Measurements from ENCODE around the gene INTS11.

DNA sequence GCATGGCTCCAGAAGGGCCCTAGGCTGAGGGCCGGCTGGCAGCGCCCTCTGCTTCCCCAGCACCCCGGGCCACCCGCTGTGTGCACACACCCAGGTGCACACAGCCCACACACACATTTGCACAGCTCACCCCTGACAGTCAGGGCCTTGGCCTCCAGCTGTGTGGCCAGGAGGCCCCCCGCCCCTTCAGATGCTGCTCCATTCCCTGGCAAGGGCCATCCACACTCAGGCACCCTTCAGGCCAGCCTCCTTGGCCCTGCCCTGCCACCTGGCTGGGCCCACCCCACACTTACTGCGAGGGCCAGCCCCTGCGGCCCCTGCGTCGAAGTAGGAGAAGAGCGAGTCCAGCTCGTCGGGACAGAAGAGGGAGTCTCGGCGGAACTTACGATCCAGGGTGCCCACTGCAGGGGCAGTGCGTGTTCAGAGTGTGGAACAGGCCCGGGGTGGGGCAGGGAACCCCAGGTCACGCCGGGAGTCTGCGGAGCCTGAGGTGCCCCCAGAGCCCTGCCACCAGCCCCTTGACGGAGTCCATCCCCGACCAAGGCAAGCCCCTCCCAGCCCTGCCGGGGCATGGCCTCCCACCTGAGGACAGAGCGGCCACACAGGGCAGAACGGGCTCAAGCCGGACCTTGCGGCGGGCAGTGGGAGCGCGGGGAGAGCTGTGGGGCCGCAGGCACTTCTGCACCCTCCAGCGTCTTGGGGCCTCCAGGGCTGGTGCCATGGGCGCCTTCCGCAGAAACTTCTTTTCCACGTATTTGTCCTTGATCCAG is 29.1 kb downstream of the INTS11 start:
- TF ChIP-seq, protein P1, sequence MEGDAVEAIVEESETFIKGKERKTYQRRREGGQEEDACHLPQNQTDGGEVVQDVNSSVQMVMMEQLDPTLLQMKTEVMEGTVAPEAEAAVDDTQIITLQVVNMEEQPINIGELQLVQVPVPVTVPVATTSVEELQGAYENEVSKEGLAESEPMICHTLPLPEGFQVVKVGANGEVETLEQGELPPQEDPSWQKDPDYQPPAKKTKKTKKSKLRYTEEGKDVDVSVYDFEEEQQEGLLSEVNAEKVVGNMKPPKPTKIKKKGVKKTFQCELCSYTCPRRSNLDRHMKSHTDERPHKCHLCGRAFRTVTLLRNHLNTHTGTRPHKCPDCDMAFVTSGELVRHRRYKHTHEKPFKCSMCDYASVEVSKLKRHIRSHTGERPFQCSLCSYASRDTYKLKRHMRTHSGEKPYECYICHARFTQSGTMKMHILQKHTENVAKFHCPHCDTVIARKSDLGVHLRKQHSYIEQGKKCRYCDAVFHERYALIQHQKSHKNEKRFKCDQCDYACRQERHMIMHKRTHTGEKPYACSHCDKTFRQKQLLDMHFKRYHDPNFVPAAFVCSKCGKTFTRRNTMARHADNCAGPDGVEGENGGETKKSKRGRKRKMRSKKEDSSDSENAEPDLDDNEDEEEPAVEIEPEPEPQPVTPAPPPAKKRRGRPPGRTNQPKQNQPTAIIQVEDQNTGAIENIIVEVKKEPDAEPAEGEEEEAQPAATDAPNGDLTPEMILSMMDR (IDR thresholded peaks at IDR 0.05), result no peak
- TF ChIP-seq POLR2A (IDR thresholded peaks at IDR 0.05) (no peak), POLR2AphosphoS5 (IDR thresholded peaks at IDR 0.05) (no peak)

All from prostate gland (tissue), 2 donors.